IMR-90 (cell line): ENCODE results near the gene MREG. TPM values are rescaled to one million over a fixed set of nuclear protein-coding genes. Genes with fewer than 3 reads are reported as not detected.
"Not testable (repeated sequence)": the region's sequence is repeated elsewhere in the genome, so short reads cannot be mapped to it uniquely, and the experiment has no call there.

Source experiments
- ATAC-seq: fragments of 200-7000 bp; cut with Tn5 transposase; 2 replicates; pipeline ENCODE4 v1.9.1; 2020; ENCODE audit warnings: low read depth, mild to moderate bottlenecking, moderate library complexity
- BruUV-seq: library from RNA; stranded (reverse); fragments of 400-500 nt; replicated peaks from 2 replicates; lab custom pipeline; 2021; lab: Mats Ljungman, UMichigan
- CTCF ChIA-PET: fragments of 300-600 bp; formaldehyde crosslinking; extraction: SDS; loops from one replicate; lab custom pipeline; 2021; ENCODE audit warnings: antibody characterized with exemption; lab: Yijun Ruan, JAX
- POLR2A ChIA-PET: fragments of 300-600 bp; sonication (Branson Sonifier 250); formaldehyde crosslinking; loops from one replicate; lab custom pipeline; 2022; ENCODE audit warnings: antibody characterized with exemption; ENCODE audit not compliant: unreplicated experiment; lab: Charles Lee
- DNase-seq: peaks from one replicate; pipeline ENCODE4 v3.0.0; 2013
- H2AFZ ChIP-seq: replicated peaks from 2 replicates; pipeline ENCODE3; 2013; ENCODE audit warnings: low read length, mild to moderate bottlenecking; ENCODE audit not compliant: poor library complexity
- H2AK5ac ChIP-seq: 2 replicates; pipeline ENCODE4 v1.6.1; 2013; ENCODE audit warnings: low read depth, low read length, inconsistent platforms
- H2AK9ac ChIP-seq: replicated peaks from 2 replicates; pipeline ENCODE3; 2013; ENCODE audit warnings: mild to moderate bottlenecking, low read depth, low read length, moderate library complexity; ENCODE audit not compliant: poor library complexity
- H2BK120ac ChIP-seq: 2 replicates; pipeline ENCODE4 v1.6.1; 2013; ENCODE audit warnings: low read depth, low read length, inconsistent platforms
- H2BK15ac ChIP-seq: 3 replicates; pipeline ENCODE4 v1.6.1; 2013; ENCODE audit warnings: low read depth, low read length, inconsistent platforms
- H2BK20ac ChIP-seq: 2 replicates; pipeline ENCODE4 v1.6.1; 2013; ENCODE audit warnings: low read depth, mild to moderate bottlenecking, inconsistent platforms, low read length, moderate library complexity
- H2BK5ac ChIP-seq: 2 replicates; pipeline ENCODE4 v1.6.1; 2013; ENCODE audit warnings: mild to moderate bottlenecking, low read depth, low read length, inconsistent platforms; ENCODE audit not compliant: poor library complexity, severe bottlenecking
- H3K14ac ChIP-seq: replicated peaks from 2 replicates; pipeline ENCODE4 v1.6.1; 2013; ENCODE audit warnings: low read depth, low read length, inconsistent platforms
- H3K18ac ChIP-seq: 2 replicates; pipeline ENCODE4 v1.6.1; 2013; ENCODE audit warnings: low read depth, low read length, control low read depth
- H3K23ac ChIP-seq: 2 replicates; pipeline ENCODE4 v1.6.1; 2013; ENCODE audit warnings: low read depth, low read length, inconsistent platforms
- H3K27ac ChIP-seq: 2 replicates; pipeline ENCODE4 v1.5.1; 2013; ENCODE audit warnings: mild to moderate bottlenecking, control low read depth, low read length; ENCODE audit not compliant: insufficient read depth
- H3K27me3 ChIP-seq: 2 replicates; pipeline ENCODE4 v1.6.1; 2013; ENCODE audit warnings: low read length; ENCODE audit not compliant: control insufficient read depth, insufficient read depth
- H3K36me3 ChIP-seq: 2 replicates; pipeline ENCODE4 v1.6.1; 2013; ENCODE audit warnings: low read length, mixed read lengths; ENCODE audit not compliant: control insufficient read depth, insufficient read depth
- H3K4ac ChIP-seq: 2 replicates; pipeline ENCODE4 v1.6.1; 2013; ENCODE audit warnings: low read depth, low read length, inconsistent platforms
- H3K4me1 ChIP-seq: 2 replicates; pipeline ENCODE4 v1.6.1; 2013; ENCODE audit warnings: low read length, mixed read lengths; ENCODE audit not compliant: control insufficient read depth, insufficient read depth
- H3K4me2 ChIP-seq: 2 replicates; pipeline ENCODE4 v1.6.1; 2013; ENCODE audit warnings: low read depth, mild to moderate bottlenecking, control low read depth, low read length, moderate library complexity
- H3K4me3 ChIP-seq: 2 replicates; pipeline ENCODE4 v1.5.1; 2013; ENCODE audit warnings: low read depth, mild to moderate bottlenecking, control low read depth, low read length, moderate library complexity; ENCODE audit not compliant: insufficient read depth
- H3K56ac ChIP-seq: 2 replicates; pipeline ENCODE4 v1.6.1; 2013; ENCODE audit warnings: low read length, inconsistent platforms; ENCODE audit not compliant: insufficient read depth; ENCODE audit errors: extremely low read depth
- H3K79me1 ChIP-seq, 2 experiments: 2 replicates each; pipeline ENCODE4 v1.6.1; 2013; ENCODE audit warnings: low read length in 2 of 2, inconsistent platforms in 1 of 2, low read depth in 1 of 2
- H3K9ac ChIP-seq: 2 replicates; pipeline ENCODE4 v1.6.1; 2013; ENCODE audit warnings: low read depth, low read length, control low read depth
- H3K9me1 ChIP-seq: 2 replicates; pipeline ENCODE4 v1.6.1; 2013; ENCODE audit warnings: low read length, inconsistent platforms; ENCODE audit not compliant: insufficient read depth
- H3K9me3 ChIP-seq: 2 replicates; pipeline ENCODE4 v1.6.1; 2013; ENCODE audit warnings: low read length; ENCODE audit not compliant: control insufficient read depth, insufficient read depth
- H4K20me1 ChIP-seq: 2 replicates; pipeline ENCODE4 v1.6.1; 2013; ENCODE audit warnings: low read length, inconsistent platforms; ENCODE audit not compliant: insufficient read depth
- H4K5ac ChIP-seq: 2 replicates; pipeline ENCODE4 v1.6.1; 2013; ENCODE audit warnings: mild to moderate bottlenecking, low read depth, low read length, control low read depth
- H4K8ac ChIP-seq, 2 experiments: 2 replicates each; pipeline ENCODE4 v1.6.1; 2013; ENCODE audit warnings: low read depth in 2 of 2, low read length in 2 of 2, control low read depth in 1 of 2, inconsistent platforms in 1 of 2
- H4K91ac ChIP-seq: 2 replicates; pipeline ENCODE4 v1.6.1; 2013; ENCODE audit warnings: low read depth, low read length, inconsistent platforms; ENCODE audit not compliant: insufficient read depth
- WGBS, 2 experiments: methylation state at CpG; one replicate each; pipeline versions ENCODE4 v1.1.5 to v1.1.7; 2013; ENCODE audit warnings: missing lambda C conversion rate in 2 of 2; ENCODE audit not compliant: insufficient read length in 1 of 2; ENCODE audit errors: extremely low coverage in 2 of 2; 5-methylcytosine and 5-hydroxymethylcytosine counted together
- dilution Hi-C: fragments of 300-500 bp; cut with HindIII; formaldehyde crosslinking; loops from one replicate; pipeline ENCODE4 v1.14.3; 2018; ENCODE audit warnings: low sequenced_read_pairs; ENCODE audit not compliant: unreplicated experiment
- in situ Hi-C: fragments of 300-500 bp; cut with MboI; formaldehyde crosslinking; loops from 3 replicates; pipeline ENCODE4 v1.14.3; 2019; ENCODE audit warnings: low sequenced_read_pairs, inconsistent platforms, mixed read lengths
- intact Hi-C: fragments of 100-400 bp; cut with micrococcal nuclease; formaldehyde crosslinking; loops from 2 replicates; pipeline ENCODE4 v1.10.0; 2022
- polyA plus RNA-seq, 3 experiments: library from polyadenylated mRNA; depleted of rRNA; stranded (reverse); fragments of >200 nt; gene quantifications; 2 replicates each; pipeline ENCODE4 v1.2.3, GENCODE V29; 2012; ENCODE audit warnings: low replicate concordance in 1 of 3
- total RNA-seq: library from RNA; depleted of rRNA; stranded (reverse); fragments of >200 nt; gene quantifications from 2 replicates; pipeline ENCODE4 v1.2.3, GENCODE V29; 2012

MREG gene
- total and polyA plus RNA-seq, 2 of the 4 experiments (the other 2 are of a cell fraction) = 1.0 to 1.8 TPM

GRCh38 chr2:215957354-215958122 lies 55.8 kb downstream of the MREG start:
- H3K9me3 ChIP-seq, H3K18ac ChIP-seq: not testable (repeated sequence)

More at GRCh38 chr2:215957354-215958122, 55.8 kb downstream of the MREG start:
- H2BK120ac ChIP-seq, intact Hi-C loops, H3K56ac ChIP-seq, H2AFZ ChIP-seq, BruUV-seq, H2BK20ac ChIP-seq, H3K4me3 ChIP-seq, in situ Hi-C loops, H2AK5ac ChIP-seq, H4K91ac ChIP-seq, H3K9me1 ChIP-seq, H3K4ac ChIP-seq, H3K4me2 ChIP-seq, H2BK15ac ChIP-seq, H3K23ac ChIP-seq, H3K36me3 ChIP-seq, H3K14ac ChIP-seq, H3K9ac ChIP-seq, H3K79me1 ChIP-seq, POLR2A ChIA-PET, H3K27ac ChIP-seq, H2AK9ac ChIP-seq, H2BK5ac ChIP-seq, H3K27me3 ChIP-seq, DNase-seq, H3K4me1 ChIP-seq, dilution Hi-C loops, CTCF ChIA-PET, ATAC-seq, H4K8ac ChIP-seq, H4K20me1 ChIP-seq, H4K5ac ChIP-seq: not testable (repeated sequence)
- no CpG with 5 or more reads among the region's 10 CpGs for WGBS, 2 experiments
